ENCODE measurements around the gene SLC25A26. TPM values are rescaled to one million over a fixed set of nuclear protein-coding genes. Genes with fewer than 3 reads are reported as not detected.

The SLC25A26 gene
- total and polyA plus RNA-seq, 4 donors, result 19.8 to 23.4 (median 22.5) TPM

DNA sequence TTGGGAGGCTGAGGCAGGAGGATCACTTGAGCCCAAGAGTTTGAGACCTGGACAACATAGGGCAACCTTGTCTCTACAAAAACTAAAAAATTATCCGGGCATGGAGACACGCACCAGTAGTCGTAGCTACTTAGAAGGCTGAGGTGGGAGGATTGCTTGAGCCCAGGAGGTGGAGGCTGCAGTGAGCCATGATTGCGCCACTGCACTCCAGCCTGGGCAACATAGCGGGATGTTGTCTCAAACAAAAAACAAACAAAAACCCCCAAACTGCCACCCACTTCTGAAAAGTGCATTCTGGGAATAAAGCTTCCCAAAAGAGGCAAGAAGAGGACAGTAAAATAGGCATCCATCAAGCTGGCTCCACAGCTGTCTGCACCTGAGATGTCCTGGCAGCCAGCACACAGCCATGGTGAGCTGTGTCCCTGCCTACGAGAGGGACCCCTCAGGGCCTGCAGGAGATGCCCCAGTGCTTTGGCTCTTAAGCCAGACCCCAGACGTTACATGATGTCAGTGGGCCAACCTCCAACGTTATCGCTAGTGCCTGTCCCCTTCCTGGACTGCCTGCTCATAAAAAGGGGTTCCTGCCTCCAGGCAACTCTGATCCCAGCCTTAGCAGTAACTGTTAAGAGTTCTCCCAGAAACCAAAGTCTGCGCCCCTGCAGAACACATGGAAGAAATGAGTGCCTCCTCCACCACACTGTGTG lies 178.9 kb downstream of the SLC25A26 start:
- Histone ChIP-seq H3K36me3 (ENCODE audit: control insufficient read depth, insufficient read depth, low read length) (peaks cover 69% of the 10 kb centered on the region), H3K9me3 (ENCODE audit: control insufficient read depth, insufficient read depth, low read length) (no peaks in the 10 kb centered on the region)
- 55% methylated on average over 4 of the region's 10 CpGs for WGBS (ENCODE audit: insufficient coverage)

DNA sequence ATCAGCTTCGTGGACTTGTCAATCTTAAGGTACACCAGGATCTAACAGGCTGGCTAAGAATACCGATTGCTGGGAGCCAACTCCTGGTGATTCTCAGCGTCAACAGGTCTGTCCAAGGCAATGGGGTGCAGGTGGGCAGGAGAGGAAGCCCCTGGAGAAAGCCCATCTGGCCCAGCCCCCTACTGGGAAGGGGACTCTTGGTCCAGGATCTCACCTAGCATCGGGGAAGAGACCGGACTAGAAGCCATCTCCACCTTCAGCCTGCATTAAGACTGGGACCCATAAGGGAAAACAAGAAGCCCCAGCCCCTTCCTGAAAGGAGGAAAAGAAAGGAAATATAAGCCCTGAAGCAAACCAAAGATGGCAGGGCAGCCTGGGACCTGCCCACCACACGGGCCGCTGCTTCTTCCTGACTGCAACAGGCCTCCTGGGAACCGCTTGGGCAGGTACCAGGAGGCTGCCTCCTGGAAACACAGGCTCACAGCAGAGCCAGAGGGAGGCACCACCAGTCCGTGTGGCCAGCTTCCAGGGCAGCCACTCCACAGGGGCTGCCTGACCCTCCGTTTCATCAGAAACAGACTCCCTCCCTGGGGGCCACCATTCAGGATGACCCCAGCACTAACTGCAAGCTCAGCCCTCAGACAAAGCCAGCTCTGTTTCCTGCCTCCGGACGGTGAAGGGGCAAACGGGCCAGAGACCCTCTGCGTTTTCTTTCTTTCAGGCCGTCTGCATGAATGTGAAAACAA lies 179.8 kb downstream of the SLC25A26 start:
- peaks cover 82% of the 10 kb centered on the region for H3K4me1 ChIP-seq (ENCODE audit: control insufficient read depth, insufficient read depth, low read length)
- WGBS (ENCODE audit: insufficient coverage), result 55% methylated on average over 14 of the region's 15 CpGs
- no peak overlapping the region for H3K4me3 ChIP-seq (ENCODE audit: low read depth, low read length)
- H3K9me3 ChIP-seq (ENCODE audit: control insufficient read depth, insufficient read depth, low read length), result no peaks in the 10 kb centered on the region
- DNase-seq (ENCODE audit: low read depth in 4 of 6, low spot score in 6 of 6), result peak in 2 of 6 donors; percentile 50 to 74
- no peaks in the 10 kb centered on the region for H3K27me3 ChIP-seq (ENCODE audit: control insufficient read depth, insufficient read depth, low read length)
- peaks cover 76% of the 10 kb centered on the region for H3K36me3 ChIP-seq (ENCODE audit: control insufficient read depth, insufficient read depth, low read length)
- H3K27ac ChIP-seq (ENCODE audit: low read depth, low read length), result peak overlapping the region; percentile 80

More for the DNA sequence above, 178.9 kb downstream of the SLC25A26 start:
- peaks cover 79% of the 10 kb centered on the region for H3K4me1 ChIP-seq (ENCODE audit: control insufficient read depth, insufficient read depth, low read length)
- H3K4me3 ChIP-seq (ENCODE audit: low read depth, low read length), result no peak overlapping the region
- DNase-seq (ENCODE audit: low read depth in 4 of 6, low spot score in 6 of 6), result no peak
- H3K27ac ChIP-seq (ENCODE audit: low read depth, low read length), result peak overlapping the region; percentile 80
- no peaks in the 10 kb centered on the region for H3K27me3 ChIP-seq (ENCODE audit: control insufficient read depth, insufficient read depth, low read length)

DNA sequence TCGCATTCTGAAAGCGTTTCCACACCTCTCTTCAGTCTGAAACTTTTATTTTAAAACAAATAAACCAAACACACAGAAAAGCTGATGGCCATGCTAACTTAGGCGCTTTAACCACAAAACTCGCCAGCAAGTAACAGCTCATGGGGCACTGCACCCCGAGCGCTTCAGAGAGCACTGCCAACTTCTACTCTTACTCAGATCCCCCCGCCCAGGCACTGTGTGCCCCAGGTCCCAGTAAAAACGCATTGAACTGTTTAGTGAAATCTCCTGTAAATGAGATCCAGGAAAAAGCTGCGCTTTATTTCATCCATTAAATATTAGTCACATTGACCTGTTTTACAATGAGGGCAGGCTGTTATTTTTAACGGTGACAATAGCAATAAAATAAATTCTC lies 180.4 kb downstream of the SLC25A26 start:
- H3K4me1 ChIP-seq (ENCODE audit: control insufficient read depth, insufficient read depth, low read length), result peaks cover 82% of the 10 kb centered on the region
- H3K36me3 ChIP-seq (ENCODE audit: control insufficient read depth, insufficient read depth, low read length), result peaks cover 74% of the 10 kb centered on the region
- no peak for DNase-seq (ENCODE audit: low read depth in 4 of 6, low spot score in 6 of 6)
- no peak overlapping the region for H3K4me3 ChIP-seq (ENCODE audit: low read depth, low read length)
- no peaks in the 10 kb centered on the region for H3K9me3 ChIP-seq (ENCODE audit: control insufficient read depth, insufficient read depth, low read length)
- 16% methylated on average over 3 of the region's 10 CpGs for WGBS (ENCODE audit: insufficient coverage)
- no peaks in the 10 kb centered on the region for H3K27me3 ChIP-seq (ENCODE audit: control insufficient read depth, insufficient read depth, low read length)
- peak overlapping the region; percentile 80 for H3K27ac ChIP-seq (ENCODE audit: low read depth, low read length)

DNA sequence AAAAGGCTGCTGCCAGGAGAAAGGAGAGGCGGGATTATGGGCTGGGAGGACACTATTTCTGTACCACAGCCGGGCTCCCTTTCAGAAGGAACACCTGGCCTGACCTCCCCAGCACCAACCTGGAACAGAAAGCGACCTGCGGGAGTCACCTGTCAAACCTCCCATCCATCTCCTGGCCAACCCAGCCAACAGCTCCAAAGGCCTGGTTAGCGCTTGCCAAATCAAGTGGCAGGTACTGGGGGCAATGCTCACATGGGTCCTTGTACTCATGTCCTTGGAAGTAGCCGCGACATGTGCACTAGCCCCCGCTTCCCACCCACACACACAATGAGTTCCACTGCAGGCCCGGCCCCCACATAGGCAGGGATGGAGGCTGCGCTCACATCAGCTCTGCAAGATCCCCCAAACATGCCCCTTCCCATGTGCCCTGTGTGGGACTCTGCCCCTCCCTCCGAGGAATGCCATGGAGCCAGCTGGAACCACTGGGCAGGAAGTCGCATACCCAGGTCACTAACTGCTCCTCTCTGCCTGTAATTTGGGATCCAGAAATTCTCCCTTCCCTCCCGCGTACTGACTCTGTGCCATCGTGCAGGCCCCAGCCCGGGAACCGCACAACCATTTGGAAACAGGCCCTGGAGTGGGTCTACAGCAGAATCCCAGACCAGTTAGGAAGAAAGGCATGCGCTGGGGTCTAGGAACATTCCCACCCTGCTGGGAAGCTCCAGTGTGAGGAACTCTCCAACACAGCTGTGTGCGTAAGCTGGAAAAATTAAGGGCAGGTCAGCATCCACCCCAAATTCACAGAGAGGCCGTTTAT lies 181.1 kb downstream of the SLC25A26 start:
- Histone ChIP-seq H3K27me3 (ENCODE audit: control insufficient read depth, insufficient read depth, low read length) (no peaks in the 10 kb centered on the region), H3K9me3 (ENCODE audit: control insufficient read depth, insufficient read depth, low read length) (no peaks in the 10 kb centered on the region), H3K4me3 (ENCODE audit: low read depth, low read length) (no peak overlapping the region), H3K27ac (ENCODE audit: low read depth, low read length) (peak overlapping the region; percentile 80), H3K36me3 (ENCODE audit: control insufficient read depth, insufficient read depth, low read length) (peaks cover 73% of the 10 kb centered on the region), H3K4me1 (ENCODE audit: control insufficient read depth, insufficient read depth, low read length) (peaks cover 86% of the 10 kb centered on the region)
- DNase-seq (ENCODE audit: low read depth in 4 of 6, low spot score in 6 of 6), result no peak
- WGBS (ENCODE audit: insufficient coverage), result 59% methylated on average over 10 of the region's 20 CpGs

- 66% methylated on average over 10 of the region's 13 CpGs for WGBS (ENCODE audit: insufficient coverage)
- peak overlapping the region; percentile 80 for H3K27ac ChIP-seq (ENCODE audit: low read depth, low read length)
- no peaks in the 10 kb centered on the region for H3K9me3 ChIP-seq (ENCODE audit: control insufficient read depth, insufficient read depth, low read length)
- H3K4me3 ChIP-seq (ENCODE audit: low read depth, low read length), result no peak overlapping the region
- DNase-seq (ENCODE audit: low read depth in 4 of 6, low spot score in 6 of 6), result no peak
- no peaks in the 10 kb centered on the region for H3K27me3 ChIP-seq (ENCODE audit: control insufficient read depth, insufficient read depth, low read length)
- peaks cover 95% of the 10 kb centered on the region for H3K4me1 ChIP-seq (ENCODE audit: control insufficient read depth, insufficient read depth, low read length)
- H3K36me3 ChIP-seq (ENCODE audit: control insufficient read depth, insufficient read depth, low read length), result peaks cover 73% of the 10 kb centered on the region
Observed at GRCh38 chr3:66402596-66403290, 181.9 kb downstream of the SLC25A26 start.

GRCh38 chr3:66403323-66403990 lies 182.7 kb downstream of the SLC25A26 start:
- H3K4me3 ChIP-seq (ENCODE audit: low read depth, low read length), result no peak overlapping the region
- no peaks in the 10 kb centered on the region for H3K27me3 ChIP-seq (ENCODE audit: control insufficient read depth, insufficient read depth, low read length)
- peaks cover 74% of the 10 kb centered on the region for H3K36me3 ChIP-seq (ENCODE audit: control insufficient read depth, insufficient read depth, low read length)
- H3K27ac ChIP-seq (ENCODE audit: low read depth, low read length), result peak overlapping the region; percentile 57
- DNase-seq (ENCODE audit: low read depth in 4 of 6, low spot score in 6 of 6), result no peak
- H3K4me1 ChIP-seq (ENCODE audit: control insufficient read depth, insufficient read depth, low read length), result peaks cover 97% of the 10 kb centered on the region
- H3K9me3 ChIP-seq (ENCODE audit: control insufficient read depth, insufficient read depth, low read length), result no peaks in the 10 kb centered on the region
- 85% methylated on average over 11 of the region's 13 CpGs for WGBS (ENCODE audit: insufficient coverage)

- no peak for DNase-seq (ENCODE audit: low read depth in 4 of 6, low spot score in 6 of 6)
- peaks cover 93% of the 10 kb centered on the region for H3K4me1 ChIP-seq (ENCODE audit: control insufficient read depth, insufficient read depth, low read length)
- peak overlapping the region; percentile 44 for H3K27ac ChIP-seq (ENCODE audit: low read depth, low read length)
- H3K9me3 ChIP-seq (ENCODE audit: control insufficient read depth, insufficient read depth, low read length), result no peaks in the 10 kb centered on the region
- 57% methylated on average over 15 of the region's 15 CpGs for WGBS (ENCODE audit: insufficient coverage)
- H3K27me3 ChIP-seq (ENCODE audit: control insufficient read depth, insufficient read depth, low read length), result no peaks in the 10 kb centered on the region
- no peak overlapping the region for H3K4me3 ChIP-seq (ENCODE audit: low read depth, low read length)
- H3K36me3 ChIP-seq (ENCODE audit: control insufficient read depth, insufficient read depth, low read length), result peaks cover 68% of the 10 kb centered on the region
Observed at GRCh38 chr3:66404197-66404596, 183.4 kb downstream of the SLC25A26 start.

DNA sequence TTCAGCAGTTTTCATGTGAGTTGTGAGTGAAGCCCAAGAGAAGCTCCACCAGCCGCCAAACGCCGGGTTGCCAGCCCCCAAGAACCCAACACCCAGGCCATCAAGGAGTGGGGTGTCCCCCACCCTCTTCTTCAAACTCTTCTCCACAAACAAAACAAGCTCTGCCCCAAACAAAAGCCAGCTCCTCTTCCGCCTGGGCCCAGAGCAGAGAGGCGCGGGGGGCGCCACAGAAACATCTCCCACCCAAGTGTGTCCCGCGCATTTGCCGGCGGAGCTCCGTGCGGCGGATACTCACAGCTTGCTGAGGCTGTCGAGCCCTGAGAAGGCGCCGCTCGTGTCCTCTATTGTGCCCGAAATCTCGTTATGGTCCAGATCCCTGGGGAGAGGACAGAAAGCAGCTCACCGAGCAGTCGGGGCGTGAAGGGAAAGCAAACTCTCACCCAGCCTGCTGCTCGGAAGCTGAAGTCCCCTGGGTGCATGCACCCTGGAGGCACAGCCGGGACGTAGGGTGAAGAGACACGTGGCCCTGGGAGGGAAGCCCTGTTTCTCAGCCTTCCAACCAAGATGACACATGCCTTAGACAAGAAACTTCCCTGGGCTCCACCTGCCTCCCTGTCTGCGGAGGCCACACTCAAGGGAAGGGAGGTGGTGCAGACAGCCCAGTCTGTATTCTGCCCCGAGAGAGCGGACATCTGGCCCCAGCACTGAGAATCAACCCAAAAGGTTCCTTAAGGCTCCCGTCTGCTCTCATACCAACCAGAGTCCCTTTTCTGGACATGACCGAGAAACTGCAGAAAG lies 184.3 kb downstream of the SLC25A26 start:
- Histone ChIP-seq H3K9me3 (ENCODE audit: control insufficient read depth, insufficient read depth, low read length) (no peaks in the 10 kb centered on the region), H3K27ac (ENCODE audit: low read depth, low read length) (peak overlapping the region; percentile 84), H3K4me1 (ENCODE audit: control insufficient read depth, insufficient read depth, low read length) (peaks cover 94% of the 10 kb centered on the region), H3K27me3 (ENCODE audit: control insufficient read depth, insufficient read depth, low read length) (no peaks in the 10 kb centered on the region), H3K36me3 (ENCODE audit: control insufficient read depth, insufficient read depth, low read length) (peaks cover 68% of the 10 kb centered on the region), H3K4me3 (ENCODE audit: low read depth, low read length) (no peak overlapping the region)
- 78% methylated on average over 28 of the region's 32 CpGs for WGBS (ENCODE audit: insufficient coverage)
- no peak for DNase-seq (ENCODE audit: low read depth in 4 of 6, low spot score in 6 of 6)
